SK-N-SH treated with all-trans-retinoic acid at 6 μM for 48 hours (cell line): Measurements from ENCODE around the gene PNMA8A.
"Not testable (repeated sequence)": the region's sequence is repeated elsewhere in the genome, so short reads cannot be mapped to it uniquely, and the experiment has no call there.

ENCODE experiments used
- ATAC-seq: fragments of 200-7000 bp; cut with Tn5 transposase; 3 replicates; pipeline ENCODE4 v1.9.1; 2020; ENCODE audit warnings: mild to moderate bottlenecking, moderate library complexity
- ARNTL ChIP-seq: fragments of 450-650 bp; formaldehyde crosslinking; IDR thresholded peaks from 2 replicates; pipeline ENCODE4 v1.5.0; 2020; ENCODE audit warnings: low read depth, mild to moderate bottlenecking, moderate library complexity, borderline replicate concordance
- BACH2 ChIP-seq: fragments of 250-450 bp; sonication (Bioruptor Pico); IDR thresholded peaks from 2 replicates; pipeline ENCODE4 v1.9.0; 2021; ENCODE audit warnings: mild to moderate bottlenecking, borderline replicate concordance
- CREB5 ChIP-seq: fragments of 250-450 bp; sonication (Bioruptor Pico); IDR thresholded peaks from 2 replicates; pipeline ENCODE4 v1.5.1; 2020; ENCODE audit warnings: low read depth, mild to moderate bottlenecking, moderate library complexity
- CSDC2 ChIP-seq: fragments of 250-450 bp; sonication (Bioruptor Pico); IDR thresholded peaks from 2 replicates; pipeline ENCODE4 v1.5.0; 2020; ENCODE audit warnings: mild to moderate bottlenecking, moderate library complexity
- CSRNP3 ChIP-seq: fragments of 250-450 bp; sonication (Bioruptor Pico); IDR thresholded peaks from 2 replicates; pipeline ENCODE4 v1.5.1; 2021; ENCODE audit warnings: mild to moderate bottlenecking, moderate library complexity
- ESRRG ChIP-seq: fragments of 250-450 bp; sonication (Bioruptor Pico); IDR thresholded peaks from 2 replicates; pipeline ENCODE4 v1.6.1; 2021; ENCODE audit warnings: mild to moderate bottlenecking
- GLIS3 ChIP-seq: fragments of 250-450 bp; sonication (Bioruptor Pico); IDR thresholded peaks from 2 replicates; pipeline ENCODE4 v1.5.0; 2020; ENCODE audit warnings: mild to moderate bottlenecking, moderate library complexity
- OSR1 ChIP-seq: fragments of 250-450 bp; sonication (Bioruptor Pico); IDR thresholded peaks from 2 replicates; pipeline ENCODE4 v1.8.0; 2022; ENCODE audit warnings: moderate library complexity, mild to moderate bottlenecking, inconsistent platforms
- PATZ1 ChIP-seq: fragments of 250-450 bp; sonication (Bioruptor Pico); IDR thresholded peaks from 2 replicates; pipeline ENCODE4 v1.8.0; 2020; ENCODE audit warnings: mild to moderate bottlenecking, moderate library complexity, borderline replicate concordance
- POU6F1 ChIP-seq: fragments of 250-450 bp; sonication (Bioruptor Pico); IDR thresholded peaks from 2 replicates; pipeline ENCODE4 v1.8.0; 2021; ENCODE audit warnings: low read depth, mild to moderate bottlenecking, moderate library complexity, borderline replicate concordance
- RARB ChIP-seq: fragments of 250-450 bp; sonication (Bioruptor Pico); IDR thresholded peaks from 2 replicates; pipeline ENCODE4 v1.8.0; 2021; ENCODE audit warnings: mild to moderate bottlenecking, moderate library complexity
- SNAI2 ChIP-seq: fragments of 250-450 bp; sonication (Bioruptor Pico); IDR thresholded peaks from 2 replicates; pipeline ENCODE4 v1.5.0; 2020; ENCODE audit warnings: mild to moderate bottlenecking, moderate library complexity
- TCF4 ChIP-seq: fragments of 250-450 bp; sonication (Bioruptor Pico); IDR thresholded peaks from 2 replicates; pipeline ENCODE4 v1.8.0; 2021; ENCODE audit warnings: mild to moderate bottlenecking, moderate library complexity, borderline replicate concordance
- TOX ChIP-seq: fragments of 250-450 bp; sonication (Bioruptor Pico); IDR thresholded peaks from 2 replicates; pipeline ENCODE4 v1.8.0; 2021; ENCODE audit warnings: mild to moderate bottlenecking, moderate library complexity, borderline replicate concordance
- TSHZ2 ChIP-seq: fragments of 250-450 bp; sonication (Bioruptor Pico); IDR thresholded peaks from 2 replicates; pipeline ENCODE4 v1.5.0; 2020; ENCODE audit warnings: mild to moderate bottlenecking, moderate library complexity
- ZC3H10 ChIP-seq: fragments of 250-450 bp; sonication (Bioruptor Pico); IDR thresholded peaks from 2 replicates; pipeline ENCODE4 v1.5.1; 2021; ENCODE audit warnings: mild to moderate bottlenecking, moderate library complexity
- ZFP3 ChIP-seq: fragments of 250-450 bp; sonication (Bioruptor Pico); IDR thresholded peaks from 2 replicates; pipeline ENCODE4 v1.5.0; 2020; ENCODE audit warnings: mild to moderate bottlenecking, moderate library complexity
- ZFP30 ChIP-seq: fragments of 450-650 bp; formaldehyde crosslinking; IDR thresholded peaks from 2 replicates; pipeline ENCODE4 v1.5.0; 2022; ENCODE audit warnings: mild to moderate bottlenecking, moderate library complexity
- ZNF565 ChIP-seq: fragments of 450-650 bp; formaldehyde crosslinking; conservative IDR thresholded peaks from 2 replicates; pipeline ENCODE4 v1.5.0; 2020; ENCODE audit warnings: low read depth, mild to moderate bottlenecking, moderate library complexity
- ZNF70 ChIP-seq: fragments of 450-650 bp; formaldehyde crosslinking; IDR thresholded peaks from 2 replicates; pipeline ENCODE4 v1.5.0; 2020; ENCODE audit warnings: mild to moderate bottlenecking, moderate library complexity

The PNMA8A gene

GRCh38 chr19:46499692-46500091 is 28.3 kb upstream of the PNMA8A start:
- TF ChIP-seq ZNF565 (CRISPR knock-in tag), result no peak
- TF ChIP-seq ZNF70 (CRISPR knock-in tag), result no peak
- TF ChIP-seq GLIS3 (CRISPR knock-in tag), result no peak
- no peak for TF ChIP-seq BACH2 (CRISPR knock-in tag)
- TF ChIP-seq TSHZ2, result no peak
- TF ChIP-seq ZC3H10 (CRISPR knock-in tag), result no peak
- TF ChIP-seq ARNTL (CRISPR knock-in tag), result no peak
- no peak for TF ChIP-seq OSR1 (CRISPR knock-in tag)
- no peak for ATAC-seq

- no peak for ATAC-seq
- TF ChIP-seq TOX, result no peak
- no peak for TF ChIP-seq CREB5
- no peak for TF ChIP-seq ARNTL (CRISPR knock-in tag)
- no peak for TF ChIP-seq ZNF565 (CRISPR knock-in tag)
- TF ChIP-seq POU6F1 (CRISPR knock-in tag), result no peak
- no peak for TF ChIP-seq SNAI2 (CRISPR knock-in tag)
- TF ChIP-seq PATZ1, result no peak
- no peak for TF ChIP-seq RARB (CRISPR knock-in tag)
- TF ChIP-seq OSR1 (CRISPR knock-in tag), result no peak
- no peak for TF ChIP-seq GLIS3 (CRISPR knock-in tag)
- TF ChIP-seq ZFP30 (CRISPR knock-in tag), result no peak
- TF ChIP-seq CSDC2 (CRISPR knock-in tag), result no peak
- TF ChIP-seq ESRRG (CRISPR knock-in tag), result no peak
Observed at GRCh38 chr19:46497773-46498172, 26.4 kb upstream of the PNMA8A start.

GRCh38 chr19:46496886-46497285 is 25.5 kb upstream of the PNMA8A start:
- ATAC-seq, result not testable (repeated sequence)

GRCh38 chr19:46496304-46496703 is 24.9 kb upstream of the PNMA8A start:
- TF ChIP-seq SNAI2 (CRISPR knock-in tag) (no peak), ZC3H10 (CRISPR knock-in tag) (no peak), ZFP3 (CRISPR knock-in tag) (no peak), GLIS3 (CRISPR knock-in tag) (no peak), ZNF565 (CRISPR knock-in tag) (no peak), BACH2 (CRISPR knock-in tag) (no peak), CSRNP3 (no peak), TCF4 (CRISPR knock-in tag) (no peak)
- TF ChIP-seq, all 23 proteins: peak for 0
- ATAC-seq, result no peak
